Keratinocyte (primary cell): ENCODE data around the gene PLA2G12A. TPM values are rescaled to one million over a fixed set of nuclear protein-coding genes. Genes with fewer than 3 reads are reported as not detected.

ENCODE experiments used
- DNase-seq: peaks from one replicate; pipeline ENCODE4 v3.0.0-alpha.2; 2011; ENCODE audit warnings: low read depth, missing footprints, low spot score
- FAIRE-seq: peaks from 2 replicates; lab custom pipeline; 2011; peaks lifted over from hg19 to GRCh38; lab: Jason Lieb, UNC
- H2AFZ ChIP-seq: 2 replicates; pipeline ENCODE4 v1.6.0; 2012; ENCODE audit warnings: low read length, control low read depth, inconsistent platforms; ENCODE audit not compliant: control insufficient read depth
- H3K27ac ChIP-seq: 2 replicates; pipeline ENCODE4 v1.5.1; 2011; ENCODE audit warnings: low read length; ENCODE audit not compliant: control insufficient read depth, insufficient read depth
- H3K27me3 ChIP-seq: 3 replicates; pipeline ENCODE4 v1.6.0; 2011; ENCODE audit warnings: low read length; ENCODE audit not compliant: control insufficient read depth, insufficient read depth; ENCODE audit errors: extremely low read depth
- H3K36me3 ChIP-seq, 2 experiments: 2 replicates in 1 of 2; 3 replicates in 1 of 2; pipeline ENCODE4 v1.5.1; 2011; ENCODE audit warnings: low read length in 2 of 2, mild to moderate bottlenecking in 1 of 2; ENCODE audit not compliant: control insufficient read depth in 2 of 2, insufficient read depth in 2 of 2; ENCODE audit errors: extremely low read depth in 1 of 2
- H3K4me1 ChIP-seq: 3 replicates; pipeline ENCODE4 v1.5.1; 2011; ENCODE audit warnings: low read length; ENCODE audit not compliant: control insufficient read depth, insufficient read depth; ENCODE audit errors: extremely low read depth
- H3K4me2 ChIP-seq: 3 replicates; pipeline ENCODE4 v1.6.0; 2011; ENCODE audit warnings: low read depth, low read length; ENCODE audit not compliant: control insufficient read depth, insufficient read depth; ENCODE audit errors: extremely low read depth
- H3K4me3 ChIP-seq, 3 experiments: fragments of 200-600 bp in 1 of 3; sonication (generic) in 1 of 3; 2 replicates in 2 of 3; 3 replicates in 1 of 3; pipeline ENCODE4 v1.5.1; 2011 to 2016; ENCODE audit warnings: low read length in 3 of 3, mild to moderate bottlenecking in 3 of 3, control low read depth in 2 of 3, inconsistent platforms in 1 of 3, low read depth in 1 of 3, mixed read lengths in 1 of 3, mixed run types in 1 of 3, moderate library complexity in 1 of 3; ENCODE audit not compliant: control insufficient read depth in 2 of 3, insufficient read depth in 2 of 3; ENCODE audit errors: extremely low read depth in 1 of 3
- H3K79me2 ChIP-seq: 2 replicates; pipeline ENCODE4 v1.6.0; 2012; ENCODE audit warnings: low read length; ENCODE audit not compliant: control insufficient read depth, insufficient read depth
- H3K9ac ChIP-seq: 3 replicates; pipeline ENCODE4 v1.6.0; 2011; ENCODE audit warnings: low read length; ENCODE audit not compliant: control insufficient read depth, insufficient read depth; ENCODE audit errors: extremely low read depth
- H3K9me1 ChIP-seq: 3 replicates; pipeline ENCODE4 v1.6.0; 2011; ENCODE audit warnings: low read length; ENCODE audit not compliant: control insufficient read depth, insufficient read depth; ENCODE audit errors: extremely low read depth
- H3K9me3 ChIP-seq: 2 replicates; pipeline ENCODE4 v1.5.1; 2012; ENCODE audit warnings: low read depth, low read length; ENCODE audit not compliant: control insufficient read depth
- H4K20me1 ChIP-seq: 3 replicates; pipeline ENCODE4 v1.6.0; 2011; ENCODE audit warnings: low read length; ENCODE audit not compliant: control insufficient read depth, insufficient read depth; ENCODE audit errors: extremely low read depth
- CTCF ChIP-seq, 3 experiments: IDR thresholded peaks in 1 of 3; conservative IDR thresholded peaks in 1 of 3; optimal IDR thresholded peaks in 1 of 3; 2 replicates in 2 of 3; 3 replicates in 1 of 3; pipeline versions ENCODE3 to v1.5.1; 2011; ENCODE audit warnings: low read length in 3 of 3, mild to moderate bottlenecking in 3 of 3, moderate library complexity in 2 of 3, control low read depth in 1 of 3, inconsistent platforms in 1 of 3; ENCODE audit not compliant: insufficient read depth in 2 of 3; ENCODE audit errors: extremely low read depth in 1 of 3
- EZH2 ChIP-seq: IDR thresholded peaks from one replicate; pipeline ENCODE4 v1.6.1; 2012; ENCODE audit warnings: inconsistent platforms, mild to moderate bottlenecking, low read length, moderate library complexity
- dilution Hi-C: fragments of 300-500 bp; cut with MboI; formaldehyde crosslinking; loops from one replicate; pipeline ENCODE4 v1.7.0; 2020; ENCODE audit warnings: low sequenced_read_pairs; ENCODE audit not compliant: extremely low pct_ligation_motif_present
- polyA plus RNA-seq, 5 experiments: library from polyadenylated mRNA; depleted of rRNA in 3 of 5; stranded (reverse) in 3 of 5; stranded (forward) in 1 of 5; unstranded in 1 of 5; fragments of >200 nt; gene quantifications; 1 replicate in 1 of 5; 2 replicates in 3 of 5; 3 replicates in 1 of 5; pipeline versions ENCODE4 v1.2.1 to v1.2.3, GENCODE V29; 2011 to 2012; ENCODE audit warnings: missing spikeins in 2 of 5, low read depth in 1 of 5, low replicate concordance in 1 of 5

The PLA2G12A gene
- polyA plus RNA-seq, 1 donor (not counting 4 experiments of a cell fraction or from before 2014, with no cell fraction given) = 63.7 TPM

GRCh38 chr4:109764376-109764775, 34.5 kb upstream of the PLA2G12A start:
- dilution Hi-C loops = no loop called here
- no peak for FAIRE-seq
- Histone ChIP-seq H3K27me3 (no peaks in the 10 kb centered on the region), H2AFZ (no peak overlapping the region), H3K36me3 (no peaks in the 10 kb centered on the region), H3K4me2 (no peak overlapping the region), H3K9me3 (no peaks in the 10 kb centered on the region), H3K4me3 (no peak overlapping the region), H3K27ac (no peak overlapping the region), H4K20me1 (no peaks in the 10 kb centered on the region), H3K4me1 (no peaks in the 10 kb centered on the region), H3K9ac (no peak overlapping the region), H3K9me1 (no peaks in the 10 kb centered on the region), H3K79me2 (no peaks in the 10 kb centered on the region)
- no peak for DNase-seq
- TF ChIP-seq CTCF (optimal IDR thresholded peaks at IDR 0.05 in 1 of 3, IDR thresholded peaks at IDR 0.05 in 1 of 3, conservative IDR thresholded peaks at IDR 0.05 in 1 of 3; ENCODE audit: extremely low read depth in 1 of 3, insufficient read depth in 2 of 3, low read length in 3 of 3) (no peak), EZH2 (no peak)

- dilution Hi-C loops = no loop called here
- no peaks in the 10 kb centered on the region for H3K9me3 ChIP-seq
These were observed 30.8 kb upstream of the PLA2G12A start for GRCh38 chr4:109760682-109761081.

More at GRCh38 chr4:109760682-109761081, 30.8 kb upstream of the PLA2G12A start:
- Histone ChIP-seq H4K20me1 (no peaks in the 10 kb centered on the region), H3K4me1 (no peaks in the 10 kb centered on the region), H3K9me1 (no peaks in the 10 kb centered on the region), H3K36me3 (no peaks in the 10 kb centered on the region), H2AFZ (no peak overlapping the region), H3K79me2 (no peaks in the 10 kb centered on the region), H3K9ac (no peak overlapping the region), H3K27me3 (no peaks in the 10 kb centered on the region), H3K4me2 (no peak overlapping the region), H3K4me3 (no peak overlapping the region), H3K27ac (no peak overlapping the region)
- no peak for DNase-seq
- TF ChIP-seq EZH2 (no peak), CTCF (optimal IDR thresholded peaks at IDR 0.05 in 1 of 3, IDR thresholded peaks at IDR 0.05 in 1 of 3, conservative IDR thresholded peaks at IDR 0.05 in 1 of 3; ENCODE audit: extremely low read depth in 1 of 3, insufficient read depth in 2 of 3, low read length in 3 of 3) (no peak)
- FAIRE-seq = no peak
